GM04503 (cell line): Measurements from ENCODE around the gene HSDL2.
"Not testable (repeated sequence)": the region's sequence is repeated elsewhere in the genome, so short reads cannot be mapped to it uniquely, and the experiment has no call there.

Source experiments
- DNase-seq: peaks from one replicate; pipeline ENCODE4 v3.0.0-alpha.2; 2012; ENCODE audit warnings: low read depth

Gene HSDL2

GRCh38 chr9:112366591-112366990 is 13.3 kb upstream of the HSDL2 start:
- no peak for DNase-seq

- DNase-seq: no peak
These were observed 12.4 kb upstream of the HSDL2 start for GRCh38 chr9:112367465-112367864.

- DNase-seq: no peak
These were observed 10.1 kb upstream of the HSDL2 start for GRCh38 chr9:112369817-112370216.

GRCh38 chr9:112371060-112371459 is 8.8 kb upstream of the HSDL2 start:
- DNase-seq: no peak

GRCh38 chr9:112373666-112374065 is 6.2 kb upstream of the HSDL2 start:
- DNase-seq: not testable (repeated sequence)

GRCh38 chr9:112374232-112374631 is 5.7 kb upstream of the HSDL2 start:
- not testable (repeated sequence) for DNase-seq

- DNase-seq: no peak
These were observed 4.5 kb upstream of the HSDL2 start for GRCh38 chr9:112375361-112375760.

GRCh38 chr9:112377087-112377486 is 2.8 kb upstream of the HSDL2 start:
- no peak for DNase-seq

- no peak for DNase-seq
These were observed 2.1 kb upstream of the HSDL2 start for GRCh38 chr9:112377684-112378327.

- no peak for DNase-seq
These were observed 1.4 kb upstream of the HSDL2 start for GRCh38 chr9:112378328-112379176.

GRCh38 chr9:112379177-112380101 is 469 bp upstream of the HSDL2 start:
- DNase-seq: peak; percentile 82

GRCh38 chr9:112380825-112381221 is 915 bp downstream of the HSDL2 start:
- no peak for DNase-seq

GRCh38 chr9:112382066-112382465 is 2.2 kb downstream of the HSDL2 start:
- DNase-seq: no peak

GRCh38 chr9:112382501-112383364 is 2.8 kb downstream of the HSDL2 start:
- no peak for DNase-seq

- DNase-seq: no peak
These were observed 4.3 kb downstream of the HSDL2 start for GRCh38 chr9:112384219-112384618.

GRCh38 chr9:112384690-112385089 is 4.8 kb downstream of the HSDL2 start:
- DNase-seq: no peak

GRCh38 chr9:112387115-112387514 is 7.2 kb downstream of the HSDL2 start:
- no peak for DNase-seq

GRCh38 chr9:112389897-112390296 is 10.0 kb downstream of the HSDL2 start:
- DNase-seq: not testable (repeated sequence)

- not testable (repeated sequence) for DNase-seq
These were observed 12.1 kb downstream of the HSDL2 start for GRCh38 chr9:112391936-112392560.

GRCh38 chr9:112393146-112393545 is 13.2 kb downstream of the HSDL2 start:
- not testable (repeated sequence) for DNase-seq

- DNase-seq: no peak
These were observed 16.5 kb downstream of the HSDL2 start for GRCh38 chr9:112396416-112396815.
